A549 (cell line): ENCODE results near the gene AKAP9.
"Not testable (repeated sequence)": the region's sequence is repeated elsewhere in the genome, so short reads cannot be mapped to it uniquely, and the experiment has no call there.

ENCODE experiments used
- CTCF ChIP-seq: fragments of >200 bp; sonication (Bioruptor Twin); formaldehyde crosslinking; IDR thresholded peaks from 3 replicates; pipeline ENCODE4 v1.5.1; 2016
- HOXA7 ChIP-seq: fragments of 250-450 bp; sonication (Bioruptor Pico); IDR thresholded peaks from 2 replicates; pipeline ENCODE4 v1.5.0; 2020; ENCODE audit warnings: mild to moderate bottlenecking, moderate library complexity
- MAX ChIP-seq: IDR thresholded peaks from 2 replicates; pipeline ENCODE4 v1.6.1; 2012
- POLR2A ChIP-seq: IDR thresholded peaks from 2 replicates; pipeline ENCODE4 v1.6.1; 2012; ENCODE audit warnings: mild to moderate bottlenecking, low read length

GRCh38 chr7:91982352-91982751, 41.7 kb downstream of the AKAP9 start:
- not testable (repeated sequence) for TF ChIP-seq HOXA7 (CRISPR knock-in tag); CTCF; MAX; POLR2A
